Astrocyte of the spinal cord (primary cell): ENCODE results near the gene CDYL.

Source experiments
- DNase-seq: peaks from one replicate; pipeline ENCODE4 v3.0.0; 2011; ENCODE audit warnings: low read depth, low spot score
- H3K4me3 ChIP-seq: 2 replicates; pipeline ENCODE4 v1.5.1; 2011; ENCODE audit warnings: low read depth, mild to moderate bottlenecking, low read length, moderate library complexity
- in situ Hi-C: cut with HindIII; loops from 2 replicates; pipeline ENCODE4 v1.10.0; 2017; ENCODE audit warnings: low sequenced_read_pairs
- TF ChIP-seq, protein P1 (sequence below): IDR thresholded peaks from 2 replicates; pipeline ENCODE4 v1.5.1; 2012; ENCODE audit warnings: low read depth, mild to moderate bottlenecking, low read length, inconsistent platforms

The CDYL gene

DNA sequence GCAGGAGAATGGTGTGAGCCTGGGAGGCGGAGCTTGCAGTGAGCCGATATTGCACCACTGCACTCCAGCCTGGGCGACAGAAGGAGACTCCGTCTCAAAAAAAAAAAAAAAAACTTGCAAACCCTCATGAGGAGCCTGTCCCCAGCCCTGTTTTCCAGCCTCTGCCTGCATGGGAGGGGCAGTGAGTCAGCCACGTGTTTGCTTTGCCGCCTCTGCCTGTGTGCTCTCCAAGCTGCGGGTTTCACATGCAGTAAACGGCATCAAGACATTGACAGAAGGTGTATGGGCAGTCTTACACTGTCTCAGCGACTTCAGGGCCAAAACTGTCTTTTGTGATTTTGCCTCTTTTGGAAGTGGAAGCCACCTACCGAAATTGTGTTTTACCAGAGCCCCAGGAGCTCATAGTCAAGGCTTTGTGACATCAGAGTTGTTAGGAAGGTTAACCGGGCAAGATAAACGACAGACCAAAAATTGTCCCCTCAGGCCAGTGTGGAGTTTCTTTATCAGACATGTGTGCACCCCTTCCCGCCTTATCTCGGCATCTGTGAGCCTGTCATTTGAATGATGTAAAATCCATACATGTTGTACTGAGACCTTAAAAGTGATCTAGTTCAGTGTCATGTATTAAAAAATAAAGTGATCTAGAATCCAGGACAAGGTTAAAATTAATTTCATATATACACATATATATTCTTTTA lies 174.8 kb downstream of the CDYL start:
- H3K4me3 ChIP-seq, result no peak overlapping the region
- no peak for DNase-seq
- in situ Hi-C loops, result no loop called here
- TF ChIP-seq, protein P1, sequence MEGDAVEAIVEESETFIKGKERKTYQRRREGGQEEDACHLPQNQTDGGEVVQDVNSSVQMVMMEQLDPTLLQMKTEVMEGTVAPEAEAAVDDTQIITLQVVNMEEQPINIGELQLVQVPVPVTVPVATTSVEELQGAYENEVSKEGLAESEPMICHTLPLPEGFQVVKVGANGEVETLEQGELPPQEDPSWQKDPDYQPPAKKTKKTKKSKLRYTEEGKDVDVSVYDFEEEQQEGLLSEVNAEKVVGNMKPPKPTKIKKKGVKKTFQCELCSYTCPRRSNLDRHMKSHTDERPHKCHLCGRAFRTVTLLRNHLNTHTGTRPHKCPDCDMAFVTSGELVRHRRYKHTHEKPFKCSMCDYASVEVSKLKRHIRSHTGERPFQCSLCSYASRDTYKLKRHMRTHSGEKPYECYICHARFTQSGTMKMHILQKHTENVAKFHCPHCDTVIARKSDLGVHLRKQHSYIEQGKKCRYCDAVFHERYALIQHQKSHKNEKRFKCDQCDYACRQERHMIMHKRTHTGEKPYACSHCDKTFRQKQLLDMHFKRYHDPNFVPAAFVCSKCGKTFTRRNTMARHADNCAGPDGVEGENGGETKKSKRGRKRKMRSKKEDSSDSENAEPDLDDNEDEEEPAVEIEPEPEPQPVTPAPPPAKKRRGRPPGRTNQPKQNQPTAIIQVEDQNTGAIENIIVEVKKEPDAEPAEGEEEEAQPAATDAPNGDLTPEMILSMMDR, result no peak

DNA sequence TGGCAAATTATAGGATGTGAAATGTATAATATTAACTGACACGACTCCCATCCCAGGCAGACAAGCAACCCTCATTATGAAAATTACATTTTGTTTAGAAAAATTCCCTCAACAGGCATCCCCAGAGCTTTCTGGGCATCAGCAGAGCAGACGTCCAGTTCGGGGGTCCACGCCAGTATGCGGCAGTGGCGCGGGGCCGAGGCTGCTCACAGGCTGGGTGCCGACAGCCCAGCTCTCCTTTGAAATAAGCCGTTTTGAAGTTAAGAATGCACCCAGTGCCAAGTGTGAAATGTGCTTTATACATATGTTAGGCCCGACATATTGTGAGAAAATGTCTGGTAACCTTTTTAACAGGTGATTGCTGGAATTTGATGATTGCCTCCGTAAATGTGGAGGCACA lies 177.2 kb downstream of the CDYL start:
- no peak for DNase-seq
- TF ChIP-seq, protein P1, result no peak
- no peak overlapping the region for H3K4me3 ChIP-seq
- in situ Hi-C loops, result no loop called here

DNA sequence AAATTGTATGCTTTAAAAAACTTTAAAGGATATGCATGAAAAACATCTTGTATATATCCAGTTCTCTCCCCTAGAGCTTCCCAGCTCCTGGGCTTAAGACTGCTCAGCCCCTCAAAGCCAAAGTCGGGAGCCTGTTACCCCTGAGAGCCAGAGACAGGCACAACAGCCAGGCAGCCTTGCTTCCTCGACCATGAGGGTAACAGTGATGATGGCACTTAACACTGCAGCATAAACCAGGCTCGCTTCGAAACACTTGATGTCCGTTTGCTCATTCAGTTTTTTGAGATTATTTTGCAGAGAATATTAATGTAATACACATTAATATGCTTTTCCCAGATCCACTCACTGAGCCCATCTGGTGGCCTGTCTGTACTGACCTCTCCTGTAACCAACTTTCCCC lies 180.4 kb downstream of the CDYL start:
- TF ChIP-seq, protein P1, result no peak
- DNase-seq, result no peak
- in situ Hi-C loops, result no loop called here

DNA sequence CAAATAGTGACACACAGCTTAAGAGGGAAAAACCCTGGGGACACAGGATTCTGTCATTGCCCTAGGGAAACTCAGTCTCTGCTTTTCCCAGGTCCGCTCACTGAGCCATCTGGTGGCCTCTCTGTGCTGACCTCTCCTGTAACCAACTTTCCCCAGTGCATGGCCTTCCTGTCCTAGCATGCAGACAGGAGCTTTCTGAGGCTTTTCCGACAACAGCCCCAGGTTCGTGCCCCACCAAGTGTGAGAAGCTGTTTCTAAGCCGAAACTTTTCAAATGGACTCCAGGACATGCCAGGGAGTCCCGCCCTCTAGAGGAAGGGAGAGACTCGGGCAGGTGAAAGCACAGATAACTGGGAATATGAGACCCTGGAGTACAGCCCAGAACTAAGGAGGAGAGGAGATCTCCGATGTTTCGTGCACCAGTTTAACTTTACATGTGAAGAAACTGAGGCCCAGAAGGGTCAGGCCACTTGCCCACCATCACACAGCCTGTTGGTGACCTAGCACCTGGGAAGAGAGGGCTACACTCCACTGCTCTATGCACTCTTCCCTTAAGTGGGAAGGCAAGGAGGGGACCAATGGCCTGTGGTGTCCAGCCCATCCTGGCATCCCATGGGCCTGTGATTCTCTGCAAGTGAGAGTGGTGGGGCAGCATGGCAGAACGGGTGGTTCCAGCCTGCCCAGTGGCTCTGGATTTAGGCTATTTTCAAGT lies 181.5 kb downstream of the CDYL start:
- TF ChIP-seq, protein P1, result no peak
- in situ Hi-C loops, result no loop called here
- no peak overlapping the region for H3K4me3 ChIP-seq
- DNase-seq, result no peak

More for the DNA sequence above, 180.4 kb downstream of the CDYL start:
- H3K4me3 ChIP-seq, result no peak overlapping the region

DNA sequence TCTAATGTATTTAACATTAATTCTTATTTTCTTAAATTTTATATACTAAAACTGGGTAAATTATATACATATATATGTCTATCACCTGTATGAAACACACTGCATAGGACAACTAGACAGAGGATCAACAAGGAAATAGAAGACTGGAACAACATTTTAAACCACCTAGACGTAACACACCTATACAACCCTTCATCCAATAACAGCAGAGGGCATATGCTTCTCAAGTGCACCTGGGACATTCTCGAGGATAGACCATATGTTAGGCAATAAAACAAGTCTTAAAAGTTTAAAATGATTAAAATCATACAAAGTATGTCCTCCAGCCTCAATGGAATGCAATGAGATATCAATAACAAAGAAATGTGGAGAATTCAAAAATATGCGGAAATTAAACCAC lies 182.4 kb downstream of the CDYL start:
- TF ChIP-seq, protein P1, result no peak
- no peak for DNase-seq
- H3K4me3 ChIP-seq, result no peak overlapping the region
- in situ Hi-C loops, result no loop called here

DNA sequence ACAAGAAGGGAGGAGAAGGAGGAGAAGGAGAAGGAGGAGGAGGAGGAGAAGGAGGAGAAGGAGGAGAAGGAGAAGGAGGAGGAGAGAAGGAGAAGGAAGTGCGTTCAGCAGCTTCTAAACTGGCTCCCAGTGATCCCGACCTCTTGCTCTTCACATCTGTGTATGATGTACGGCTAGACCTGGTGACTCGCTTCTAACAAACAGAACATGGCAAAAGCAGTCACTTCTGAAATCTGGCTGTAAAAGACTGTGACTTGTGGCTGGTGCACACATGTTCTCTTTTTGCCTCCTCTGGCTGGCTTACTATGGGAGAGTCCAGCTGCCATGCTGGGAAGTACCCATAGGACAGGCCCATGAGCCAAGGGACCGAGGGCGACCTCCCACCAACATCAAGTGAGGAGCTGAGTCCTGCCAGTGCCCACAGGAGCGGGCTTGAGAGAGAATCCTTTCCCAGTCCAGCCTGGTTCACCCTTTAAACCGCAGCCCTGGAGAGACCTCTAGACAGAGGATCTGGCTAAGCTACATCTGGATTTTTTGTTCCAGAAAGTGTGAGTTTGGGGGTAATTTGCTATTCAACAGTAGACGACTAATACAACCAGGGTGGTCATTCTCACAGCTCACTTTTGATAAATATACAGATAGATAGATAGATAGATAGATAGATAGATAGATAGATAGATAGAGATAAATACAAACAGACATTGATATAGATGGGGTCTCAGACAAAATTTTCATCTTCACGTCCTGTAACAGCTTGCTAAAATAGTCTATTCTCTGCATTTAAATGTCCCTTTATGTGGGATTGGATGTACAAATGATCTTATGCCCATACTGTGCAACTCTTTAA lies 185.3 kb downstream of the CDYL start:
- H3K4me3 ChIP-seq, result no peak overlapping the region
- no peak for DNase-seq
- TF ChIP-seq, protein P1, result no peak
- in situ Hi-C loops, result no loop called here
